Activated B cell treated with CpG ODN at 0.5 μM for 24 hours (primary cell): Measurements from ENCODE around the gene HERC3. TPM values are rescaled to one million over a fixed set of nuclear protein-coding genes. Genes with fewer than 3 reads are reported as not detected.

Experiments
- ATAC-seq: fragments of 200-7000 bp; cut with Tn5 transposase; one replicate; pipeline ENCODE4 v1.10.0; 2021; ENCODE audit warnings: low read depth, mild to moderate bottlenecking, moderate library complexity
- CTCF ChIA-PET: fragments of 350-600 bp; sonication (Branson Sonifier 250); formaldehyde crosslinking; loops from one replicate; lab custom pipeline; 2021; ENCODE audit warnings: antibody characterized with exemption; lab: Charles Lee
- POLR2A ChIA-PET: fragments of 350-600 bp; sonication (Branson Sonifier 250); formaldehyde crosslinking; loops from one replicate; lab custom pipeline; 2021; ENCODE audit warnings: antibody characterized with exemption; lab: Charles Lee
- DNase-seq: peaks from one replicate; pipeline ENCODE4 v3.0.0; 2022
- H3K27ac Mint-ChIP-seq: one replicate; pipeline ENCODE4 v1.8.0; 2020; ENCODE audit warnings: mixed read lengths
- H3K27me3 Mint-ChIP-seq: one replicate; pipeline ENCODE4 v1.8.0; 2021; ENCODE audit warnings: mixed read lengths
- H3K36me3 Mint-ChIP-seq: one replicate; pipeline ENCODE4 v1.8.0; 2021; ENCODE audit warnings: low read depth, mixed read lengths
- H3K4me1 Mint-ChIP-seq: one replicate; pipeline ENCODE4 v1.8.0; 2021; ENCODE audit warnings: mixed read lengths
- H3K4me3 Mint-ChIP-seq: one replicate; pipeline ENCODE4 v1.8.0; 2020; ENCODE audit warnings: mild to moderate bottlenecking, mixed read lengths
- H3K9me3 Mint-ChIP-seq: one replicate; pipeline ENCODE4 v1.8.0; 2020; ENCODE audit warnings: mixed read lengths
- intact Hi-C: fragments of 100-400 bp; cut with micrococcal nuclease; formaldehyde crosslinking; loops from one replicate; pipeline ENCODE4 v1.15.1; 2024
- total RNA-seq: library from RNA; stranded (reverse); gene quantifications from 2 replicates; pipeline ENCODE4 v1.2.3, GENCODE V29; 2022
- TF ChIP-seq, protein P1 (sequence below): fragments of 200-600 bp; IDR thresholded peaks from one replicate; pipeline ENCODE4 v1.8.0; 2022; ENCODE audit warnings: antibody characterized with exemption, mild to moderate bottlenecking

The HERC3 gene
- total RNA-seq, 1 donor from 2014 or later, result 27.5 TPM

GRCh38 chr4:88755454-88755853 is 163.2 kb downstream of the HERC3 start:
- Mint-ChIP-seq H3K4me1 (no peaks in the 10 kb centered on the region), H3K4me3 (no peak overlapping the region), H3K27me3 (peaks cover 2% of the 10 kb centered on the region), H3K9me3 (no peaks in the 10 kb centered on the region), H3K36me3 (no peaks in the 10 kb centered on the region), H3K27ac (no peak overlapping the region)
- intact Hi-C loops, result no loop called here
- DNase-seq, result no peak
- no peak for ATAC-seq
- CTCF ChIA-PET, result no interaction called here
- TF ChIP-seq, protein P1, sequence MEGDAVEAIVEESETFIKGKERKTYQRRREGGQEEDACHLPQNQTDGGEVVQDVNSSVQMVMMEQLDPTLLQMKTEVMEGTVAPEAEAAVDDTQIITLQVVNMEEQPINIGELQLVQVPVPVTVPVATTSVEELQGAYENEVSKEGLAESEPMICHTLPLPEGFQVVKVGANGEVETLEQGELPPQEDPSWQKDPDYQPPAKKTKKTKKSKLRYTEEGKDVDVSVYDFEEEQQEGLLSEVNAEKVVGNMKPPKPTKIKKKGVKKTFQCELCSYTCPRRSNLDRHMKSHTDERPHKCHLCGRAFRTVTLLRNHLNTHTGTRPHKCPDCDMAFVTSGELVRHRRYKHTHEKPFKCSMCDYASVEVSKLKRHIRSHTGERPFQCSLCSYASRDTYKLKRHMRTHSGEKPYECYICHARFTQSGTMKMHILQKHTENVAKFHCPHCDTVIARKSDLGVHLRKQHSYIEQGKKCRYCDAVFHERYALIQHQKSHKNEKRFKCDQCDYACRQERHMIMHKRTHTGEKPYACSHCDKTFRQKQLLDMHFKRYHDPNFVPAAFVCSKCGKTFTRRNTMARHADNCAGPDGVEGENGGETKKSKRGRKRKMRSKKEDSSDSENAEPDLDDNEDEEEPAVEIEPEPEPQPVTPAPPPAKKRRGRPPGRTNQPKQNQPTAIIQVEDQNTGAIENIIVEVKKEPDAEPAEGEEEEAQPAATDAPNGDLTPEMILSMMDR, result no peak
- POLR2A ChIA-PET, result no interaction called here

GRCh38 chr4:88756149-88756548 is 163.9 kb downstream of the HERC3 start:
- CTCF ChIA-PET, result no interaction called here
- no peaks in the 10 kb centered on the region for H3K4me1 Mint-ChIP-seq

DNA sequence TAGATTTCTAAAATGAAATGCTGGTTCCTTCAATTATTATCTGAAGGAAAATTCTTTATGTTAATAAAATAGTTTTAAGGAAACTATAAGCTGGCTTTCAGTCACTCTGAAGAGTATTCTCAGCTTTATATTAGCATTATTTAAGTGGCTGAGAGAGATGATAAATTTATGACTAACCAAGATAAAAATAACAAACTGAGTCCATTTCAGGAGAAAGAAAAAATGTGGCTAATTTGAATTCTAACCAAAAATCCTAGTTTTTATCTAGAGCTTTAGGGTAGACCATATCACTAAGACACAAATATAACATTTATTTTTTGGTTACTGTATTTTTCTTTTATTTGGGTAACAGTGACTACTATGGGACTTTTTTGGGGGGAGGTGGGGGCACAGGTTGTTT is 164.8 kb downstream of the HERC3 start:
- H3K9me3 Mint-ChIP-seq, result no peaks in the 10 kb centered on the region
- H3K27me3 Mint-ChIP-seq, result peaks cover 2% of the 10 kb centered on the region
- ChIA-PET POLR2A (no interaction called here), CTCF (no interaction called here)
- ATAC-seq, result no peak
- H3K36me3 Mint-ChIP-seq, result no peaks in the 10 kb centered on the region
- intact Hi-C loops, result no loop called here
- H3K27ac Mint-ChIP-seq, result no peak overlapping the region
- no peaks in the 10 kb centered on the region for H3K4me1 Mint-ChIP-seq
- DNase-seq, result no peak
- H3K4me3 Mint-ChIP-seq, result no peak overlapping the region
- TF ChIP-seq, protein P1, result no peak

More at GRCh38 chr4:88756149-88756548, 163.9 kb downstream of the HERC3 start:
- ATAC-seq (no peak), DNase-seq (no peak)
- Mint-ChIP-seq H3K27ac (no peak overlapping the region), H3K36me3 (no peaks in the 10 kb centered on the region), H3K4me3 (no peak overlapping the region), H3K9me3 (no peaks in the 10 kb centered on the region), H3K27me3 (peaks cover 2% of the 10 kb centered on the region)
- intact Hi-C loops, result no loop called here
- POLR2A ChIA-PET, result no interaction called here
- TF ChIP-seq, protein P1, result no peak

GRCh38 chr4:88757776-88758175 is 165.5 kb downstream of the HERC3 start:
- Mint-ChIP-seq H3K9me3 (no peaks in the 10 kb centered on the region), H3K36me3 (no peaks in the 10 kb centered on the region), H3K27ac (no peak overlapping the region), H3K4me3 (no peak overlapping the region), H3K4me1 (no peaks in the 10 kb centered on the region), H3K27me3 (peaks cover 2% of the 10 kb centered on the region)
- ATAC-seq (no peak), DNase-seq (no peak)
- intact Hi-C loops, result no loop called here
- ChIA-PET POLR2A (no interaction called here), CTCF (no interaction called here)
- TF ChIP-seq, protein P1, result no peak

Other genes starting within 250 kb of the HERC3 start
- gene HERC6, start 213.6 kb upstream of the HERC3 start, total RNA-seq, result 11.4 and 12.2 TPM in 2 replicates
- 4.2 and 4.8 TPM in 2 replicates for gene HERC5, start 135.4 kb upstream of the HERC3 start, total RNA-seq
- gene PYURF, start 68.7 kb upstream of the HERC3 start, total RNA-seq, result 42.2 and 48.3 TPM in 2 replicates
- gene NAP1L5, start 105.3 kb downstream of the HERC3 start, total RNA-seq, result 1.8 and 2.6 TPM in 2 replicates